HepG2 (cell line): ENCODE measurements around the gene C22orf39. TPM values are rescaled to one million over a fixed set of nuclear protein-coding genes. Genes with fewer than 3 reads are reported as not detected.

Experiments used
- ATF7 ChIP-seq, 2 experiments: fragments of 450-650 bp in 1 of 2; sonication (generic) in 1 of 2; formaldehyde crosslinking in 1 of 2; IDR thresholded peaks; 2 replicates each; pipeline versions ENCODE4 v1.4.0 to v1.6.1; 2016 to 2020; ENCODE audit warnings: antibody characterized with exemption in 1 of 2, mild to moderate bottlenecking in 1 of 2, missing genetic modification reagents in 1 of 2
- NFIC ChIP-seq: IDR thresholded peaks from 2 replicates; pipeline ENCODE4 v1.6.1; 2012; ENCODE audit warnings: mild to moderate bottlenecking, low read length, inconsistent platforms
- ZFP36L1 ChIP-seq: sonication (generic); formaldehyde crosslinking; IDR thresholded peaks from 2 replicates; pipeline ENCODE4 v1.8.0; 2022; ENCODE audit warnings: mild to moderate bottlenecking, missing genetic modification reagents, moderate library complexity
- ZKSCAN8 ChIP-seq: IDR thresholded peaks from 2 replicates; pipeline ENCODE4 v1.6.1; 2016; ENCODE audit warnings: borderline replicate concordance, missing genetic modification reagents, missing compliant biosample characterization
- ZSCAN30 ChIP-seq: sonication (generic); formaldehyde crosslinking; IDR thresholded peaks from 2 replicates; pipeline ENCODE4 v1.5.0; 2020; ENCODE audit warnings: mild to moderate bottlenecking, missing genetic modification reagents
- polyA plus RNA-seq, 8 experiments: library from polyadenylated mRNA; depleted of rRNA in 3 of 8; stranded (reverse) in 7 of 8; unstranded in 1 of 8; fragments of >200 nt; fragmentation: Illumina TruSeq in 4 of 8; extraction: Trizol in 4 of 8; gene quantifications; 2 replicates each; pipeline versions ENCODE4 v1.2.1 to v1.2.3, GENCODE V29; 2011 to 2016; ENCODE audit warnings: low read depth in 4 of 8, missing spikeins in 1 of 8, mixed read lengths in 1 of 8; ENCODE audit not compliant: insufficient read depth in 1 of 8
- total RNA-seq, 5 experiments: library from RNA; depleted of rRNA; stranded (reverse); fragments of >200 nt; fragmentation: Illumina TruSeq; extraction: Trizol; gene quantifications; 2 replicates each; pipeline ENCODE4 v1.2.3, GENCODE V29; 2016; ENCODE audit warnings: low read depth in 1 of 5
- TF ChIP-seq, protein P1 (sequence below): sonication (generic); formaldehyde crosslinking; IDR thresholded peaks from 2 replicates; pipeline ENCODE4 v1.5.1; 2020; ENCODE audit warnings: missing genetic modification reagents, mild to moderate bottlenecking, borderline replicate concordance
- TF ChIP-seq, protein P2 (sequence below): IDR thresholded peaks from 2 replicates; pipeline ENCODE4 v1.6.1; 2016; ENCODE audit warnings: low read depth, borderline replicate concordance
- TF ChIP-seq, protein P3 (sequence below): sonication (generic); formaldehyde crosslinking; IDR thresholded peaks from 2 replicates; pipeline ENCODE4 v1.9.0; 2021; ENCODE audit warnings: missing genetic modification reagents, borderline replicate concordance

Gene C22orf39
- total and polyA plus RNA-seq, 2 of the 13 experiments (the other 11 are each of a cell fraction or from before 2014, with no cell fraction given), result 23.4 to 26.4 TPM

DNA sequence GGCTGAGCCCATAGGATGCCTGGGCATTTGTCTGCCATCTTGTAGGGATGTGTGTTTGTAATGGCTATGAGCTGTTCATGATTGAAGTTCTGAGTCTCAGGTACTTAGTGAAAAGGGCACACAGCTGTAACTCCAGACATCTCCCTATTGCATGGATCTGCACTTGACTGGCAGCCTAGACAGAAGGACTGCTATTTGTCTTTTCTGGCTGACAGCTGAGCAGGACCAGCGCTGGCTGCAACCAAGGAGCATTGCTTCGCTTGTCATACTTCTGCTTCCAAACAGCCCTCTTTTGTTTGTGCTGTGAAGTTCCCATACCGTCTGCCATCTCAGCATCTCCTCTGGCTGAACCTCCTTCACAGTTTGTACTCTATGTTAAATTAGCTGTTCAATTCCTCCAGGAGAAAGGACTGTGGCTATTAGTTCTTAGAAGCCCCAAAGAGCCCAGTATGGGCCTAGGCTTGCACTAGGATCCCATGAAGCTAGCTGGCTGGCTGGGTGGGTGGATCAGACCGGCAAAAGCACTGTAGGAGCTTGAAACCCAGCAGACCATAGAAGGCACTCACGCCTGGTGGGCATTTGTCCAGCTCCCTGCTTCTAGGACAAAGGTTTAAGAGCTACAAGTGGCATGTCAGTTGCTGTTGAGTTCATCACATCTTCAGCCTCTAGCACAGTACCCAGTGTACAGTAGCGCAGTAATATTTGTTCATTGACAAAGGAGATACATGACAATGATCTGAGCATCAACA, 36.4 kb downstream of the C22orf39 start (continued):
- TF ChIP-seq, protein P1, sequence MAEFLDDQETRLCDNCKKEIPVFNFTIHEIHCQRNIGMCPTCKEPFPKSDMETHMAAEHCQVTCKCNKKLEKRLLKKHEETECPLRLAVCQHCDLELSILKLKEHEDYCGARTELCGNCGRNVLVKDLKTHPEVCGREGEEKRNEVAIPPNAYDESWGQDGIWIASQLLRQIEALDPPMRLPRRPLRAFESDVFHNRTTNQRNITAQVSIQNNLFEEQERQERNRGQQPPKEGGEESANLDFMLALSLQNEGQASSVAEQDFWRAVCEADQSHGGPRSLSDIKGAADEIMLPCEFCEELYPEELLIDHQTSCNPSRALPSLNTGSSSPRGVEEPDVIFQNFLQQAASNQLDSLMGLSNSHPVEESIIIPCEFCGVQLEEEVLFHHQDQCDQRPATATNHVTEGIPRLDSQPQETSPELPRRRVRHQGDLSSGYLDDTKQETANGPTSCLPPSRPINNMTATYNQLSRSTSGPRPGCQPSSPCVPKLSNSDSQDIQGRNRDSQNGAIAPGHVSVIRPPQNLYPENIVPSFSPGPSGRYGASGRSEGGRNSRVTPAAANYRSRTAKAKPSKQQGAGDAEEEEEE (CRISPR knock-in tag), result no peak
- TF ChIP-seq ZKSCAN8, result no peak
- TF ChIP-seq ATF7 (IDR thresholded peaks at IDR 0.05), result no peak
- TF ChIP-seq ATF7 (CRISPR knock-in tag; IDR thresholded peaks at IDR 0.05), result no peak
- TF ChIP-seq, protein P2, sequence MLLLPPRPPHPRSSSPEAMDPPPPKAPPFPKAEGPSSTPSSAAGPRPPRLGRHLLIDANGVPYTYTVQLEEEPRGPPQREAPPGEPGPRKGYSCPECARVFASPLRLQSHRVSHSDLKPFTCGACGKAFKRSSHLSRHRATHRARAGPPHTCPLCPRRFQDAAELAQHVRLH (CRISPR knock-in tag), result no peak
- TF ChIP-seq ZFP36L1 (CRISPR knock-in tag), result no peak
- TF ChIP-seq, protein P3, sequence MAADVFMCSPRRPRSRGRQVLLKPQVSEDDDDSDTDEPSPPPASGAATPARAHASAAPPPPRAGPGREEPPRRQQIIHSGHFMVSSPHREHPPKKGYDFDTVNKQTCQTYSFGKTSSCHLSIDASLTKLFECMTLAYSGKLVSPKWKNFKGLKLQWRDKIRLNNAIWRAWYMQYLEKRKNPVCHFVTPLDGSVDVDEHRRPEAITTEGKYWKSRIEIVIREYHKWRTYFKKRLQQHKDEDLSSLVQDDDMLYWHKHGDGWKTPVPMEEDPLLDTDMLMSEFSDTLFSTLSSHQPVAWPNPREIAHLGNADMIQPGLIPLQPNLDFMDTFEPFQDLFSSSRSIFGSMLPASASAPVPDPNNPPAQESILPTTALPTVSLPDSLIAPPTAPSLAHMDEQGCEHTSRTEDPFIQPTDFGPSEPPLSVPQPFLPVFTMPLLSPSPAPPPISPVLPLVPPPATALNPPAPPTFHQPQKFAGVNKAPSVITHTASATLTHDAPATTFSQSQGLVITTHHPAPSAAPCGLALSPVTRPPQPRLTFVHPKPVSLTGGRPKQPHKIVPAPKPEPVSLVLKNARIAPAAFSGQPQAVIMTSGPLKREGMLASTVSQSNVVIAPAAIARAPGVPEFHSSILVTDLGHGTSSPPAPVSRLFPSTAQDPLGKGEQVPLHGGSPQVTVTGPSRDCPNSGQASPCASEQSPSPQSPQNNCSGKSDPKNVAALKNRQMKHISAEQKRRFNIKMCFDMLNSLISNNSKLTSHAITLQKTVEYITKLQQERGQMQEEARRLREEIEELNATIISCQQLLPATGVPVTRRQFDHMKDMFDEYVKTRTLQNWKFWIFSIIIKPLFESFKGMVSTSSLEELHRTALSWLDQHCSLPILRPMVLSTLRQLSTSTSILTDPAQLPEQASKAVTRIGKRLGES, result no peak
- TF ChIP-seq NFIC, result no peak
- no peak for TF ChIP-seq ZSCAN30 (CRISPR knock-in tag)
